CD1c-positive myeloid dendritic cell (primary cell): Measurements from ENCODE around the gene FKBP9.
A peak's percentile ranks its signal among the peaks of the same experiment; 100 is the strongest.
"Not testable (repeated sequence)": the region's sequence is repeated elsewhere in the genome, so short reads cannot be mapped to it uniquely, and the experiment has no call there.

Source experiments
- DNase-seq: peaks from one replicate; pipeline ENCODE4 v3.0.0-alpha.2; 2016; ENCODE audit errors: extremely low spot score

FKBP9 gene, protein sequence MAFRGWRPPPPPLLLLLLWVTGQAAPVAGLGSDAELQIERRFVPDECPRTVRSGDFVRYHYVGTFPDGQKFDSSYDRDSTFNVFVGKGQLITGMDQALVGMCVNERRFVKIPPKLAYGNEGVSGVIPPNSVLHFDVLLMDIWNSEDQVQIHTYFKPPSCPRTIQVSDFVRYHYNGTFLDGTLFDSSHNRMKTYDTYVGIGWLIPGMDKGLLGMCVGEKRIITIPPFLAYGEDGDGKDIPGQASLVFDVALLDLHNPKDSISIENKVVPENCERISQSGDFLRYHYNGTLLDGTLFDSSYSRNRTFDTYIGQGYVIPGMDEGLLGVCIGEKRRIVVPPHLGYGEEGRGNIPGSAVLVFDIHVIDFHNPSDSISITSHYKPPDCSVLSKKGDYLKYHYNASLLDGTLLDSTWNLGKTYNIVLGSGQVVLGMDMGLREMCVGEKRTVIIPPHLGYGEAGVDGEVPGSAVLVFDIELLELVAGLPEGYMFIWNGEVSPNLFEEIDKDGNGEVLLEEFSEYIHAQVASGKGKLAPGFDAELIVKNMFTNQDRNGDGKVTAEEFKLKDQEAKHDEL

DNA sequence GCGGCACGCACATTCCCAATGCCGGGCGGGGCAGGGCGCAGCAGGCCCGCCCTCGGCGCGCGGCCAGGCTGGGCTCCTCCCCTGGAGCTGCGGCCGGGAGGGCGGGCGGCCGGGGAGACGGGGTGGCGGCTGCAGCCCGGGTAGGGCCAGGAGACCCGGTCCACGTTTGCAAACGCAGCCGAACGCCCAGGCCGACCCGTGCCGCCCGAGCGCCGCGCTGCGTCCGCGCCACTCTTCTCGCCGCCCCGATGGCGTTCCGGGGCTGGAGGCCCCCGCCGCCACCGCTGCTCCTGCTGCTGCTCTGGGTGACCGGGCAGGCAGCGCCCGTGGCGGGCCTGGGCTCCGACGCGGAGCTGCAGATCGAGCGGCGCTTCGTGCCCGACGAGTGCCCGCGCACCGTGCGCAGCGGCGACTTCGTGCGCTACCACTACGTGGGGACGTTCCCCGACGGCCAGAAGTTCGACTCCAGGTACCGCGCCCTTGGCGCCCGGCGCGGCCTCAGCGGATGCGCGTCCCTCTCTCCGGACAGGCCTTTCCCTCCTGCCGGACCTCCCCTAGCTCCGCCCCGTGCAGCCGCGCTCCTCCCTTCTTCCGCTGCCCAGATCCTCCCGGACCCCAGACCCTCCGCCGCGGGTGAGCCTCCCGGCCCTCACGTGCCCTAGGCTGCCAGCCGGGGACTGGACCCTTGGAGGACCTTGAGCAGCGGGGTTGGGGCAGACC, at the start of gene FKBP9:
Gene FKBP9, plus strand, starts transcription at position 115 of the 720 bp plus-strand sequence. Its CDS starts 134 bp downstream, at position 249.
- DNase-seq: peak; percentile 38

DNA sequence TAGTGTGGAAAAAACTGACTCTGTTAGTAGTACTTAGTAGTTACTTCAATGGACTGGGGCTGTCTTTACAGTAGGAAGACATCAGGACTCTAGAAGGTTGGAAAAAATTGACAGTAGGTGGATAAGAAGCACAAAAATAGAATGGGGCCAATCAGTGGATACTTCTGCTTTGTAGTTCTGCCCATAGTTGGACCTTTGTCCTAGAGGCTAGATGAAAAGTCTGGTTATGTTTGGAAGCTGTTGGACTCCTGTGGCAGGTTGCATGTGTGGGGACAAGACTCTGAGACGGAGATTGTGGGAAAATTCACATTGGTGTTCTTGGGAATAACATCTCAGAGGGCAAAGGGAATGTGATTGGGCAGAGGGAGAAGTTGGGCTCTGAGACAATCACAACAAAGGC, 47.0 kb upstream of the FKBP9 start:
- no peak for DNase-seq

DNA sequence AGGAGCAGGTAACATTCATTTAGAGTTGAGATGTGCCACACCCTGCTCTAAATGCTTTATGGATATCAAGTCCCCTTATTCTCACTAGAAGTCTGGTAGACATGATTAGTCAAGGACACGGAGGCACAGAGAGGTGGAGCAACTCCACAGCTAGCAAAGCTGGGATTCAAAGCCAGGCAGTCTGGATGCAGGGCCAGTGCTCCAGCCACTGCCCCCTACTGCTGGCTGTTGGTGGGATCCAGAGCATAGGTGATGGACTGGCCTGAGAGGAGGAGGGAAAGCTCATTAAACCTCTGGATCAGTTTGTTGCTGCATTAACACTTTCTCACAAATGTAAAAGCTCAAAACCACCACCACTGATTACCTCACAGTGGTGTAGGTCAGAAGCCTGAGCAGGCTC, 43.1 kb upstream of the FKBP9 start:
- no peak for DNase-seq

DNA sequence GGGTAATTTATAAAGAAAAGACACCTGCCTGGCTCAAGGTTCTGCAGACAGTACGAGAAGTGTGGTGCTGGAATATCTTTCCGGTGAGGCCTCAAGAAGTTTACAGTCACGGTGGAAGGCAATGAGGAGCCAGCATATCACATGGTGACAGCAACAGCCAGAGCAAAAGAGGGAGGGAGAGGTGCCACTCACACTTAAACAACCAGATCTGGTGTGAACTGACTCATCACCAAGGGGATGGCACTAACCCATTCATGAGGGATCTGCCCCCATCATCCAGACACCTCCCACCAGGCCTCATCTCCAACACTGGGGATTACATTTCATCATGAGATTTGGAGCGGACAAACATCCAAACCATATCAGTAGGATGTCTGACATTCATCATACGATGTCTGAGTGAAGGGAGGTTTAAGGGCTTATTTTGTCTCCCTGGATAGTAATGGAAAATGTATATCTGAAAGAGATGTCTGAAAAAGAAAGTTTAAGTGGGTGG, 42.2 kb upstream of the FKBP9 start:
- no peak for DNase-seq

DNA sequence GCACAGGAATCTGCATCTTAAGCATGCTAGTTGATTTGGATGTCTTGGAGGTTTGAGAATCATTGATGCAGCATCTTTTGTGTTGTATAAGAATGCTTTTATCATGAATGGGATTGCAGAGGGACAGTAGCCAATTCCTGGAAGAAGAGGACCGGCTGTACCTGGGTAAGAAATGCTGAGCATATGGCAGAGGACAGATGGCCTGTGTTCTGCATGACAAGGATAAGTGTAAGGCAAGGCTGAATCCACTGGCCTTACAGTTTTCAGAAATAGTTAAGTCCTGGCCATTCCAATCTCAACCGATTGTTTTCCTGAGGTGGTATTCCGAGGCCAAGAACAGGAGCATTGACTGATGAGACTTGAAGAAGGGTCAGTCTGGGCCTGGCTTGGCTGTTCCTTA, 41.2 kb upstream of the FKBP9 start:
- DNase-seq: no peak

DNA sequence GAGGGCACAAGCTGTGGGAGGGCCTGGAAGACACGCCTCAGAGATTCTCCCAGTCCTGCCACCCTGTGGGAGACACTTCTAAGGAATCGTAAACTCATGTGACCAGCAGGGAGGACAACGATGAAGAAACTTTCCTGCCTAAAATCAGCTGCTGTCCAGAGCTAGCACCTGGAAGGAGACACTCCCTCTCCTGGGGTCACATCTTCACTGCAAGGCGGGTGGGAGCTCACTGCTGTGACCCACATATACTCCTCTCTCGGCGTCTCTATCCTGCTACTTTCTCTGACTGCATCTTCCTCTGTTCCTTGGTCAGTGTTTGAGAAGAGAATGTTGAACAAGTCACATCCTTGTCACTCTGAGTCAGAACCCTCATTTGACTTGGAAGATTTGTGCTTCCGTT, 40.2 kb upstream of the FKBP9 start:
- not testable (repeated sequence) for DNase-seq

DNA sequence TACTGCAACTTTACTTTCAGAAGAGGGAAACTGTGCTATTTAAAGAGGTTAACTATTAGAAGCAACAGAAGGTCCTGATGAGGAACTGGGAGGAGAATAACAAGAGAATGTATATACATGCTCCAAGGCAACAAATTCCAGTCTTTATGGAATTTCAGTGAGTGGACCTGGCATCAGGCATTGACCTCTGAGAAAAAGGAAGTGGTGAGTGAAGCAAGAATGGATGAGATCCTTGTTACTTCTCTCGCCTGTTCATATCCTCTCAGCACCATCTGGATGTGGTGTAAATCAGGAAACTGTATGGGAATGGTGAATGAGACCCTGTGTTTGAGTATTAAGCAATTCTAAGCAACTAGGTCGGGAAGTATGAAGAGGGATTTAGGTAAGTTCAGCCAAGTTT, 35.3 kb upstream of the FKBP9 start:
- peak; percentile 50 for DNase-seq

DNA sequence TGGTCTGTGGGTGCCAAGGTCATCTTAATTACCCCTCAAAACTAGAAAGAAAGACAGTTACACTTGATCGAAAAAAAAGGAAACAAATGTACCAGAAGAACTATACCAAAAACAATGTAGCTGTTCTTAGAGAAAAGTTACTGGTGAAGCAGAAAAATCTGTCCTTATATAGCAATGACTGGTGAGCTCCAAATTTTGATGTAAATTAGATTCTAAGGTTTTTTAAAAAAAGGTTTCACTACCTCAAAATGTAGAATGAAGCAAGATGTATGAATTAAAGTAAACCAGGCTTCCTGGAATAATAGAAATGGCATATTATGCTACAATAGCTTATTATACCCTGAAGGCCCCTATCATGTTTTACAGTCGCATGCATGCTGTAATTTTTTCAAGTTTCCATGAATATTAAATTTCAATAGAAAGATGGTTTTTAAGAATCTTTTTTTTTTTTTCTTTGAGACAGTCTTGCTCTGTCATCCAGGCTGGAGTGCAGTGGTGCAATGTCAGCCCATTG, 28.4 kb upstream of the FKBP9 start:
- DNase-seq: no peak

DNA sequence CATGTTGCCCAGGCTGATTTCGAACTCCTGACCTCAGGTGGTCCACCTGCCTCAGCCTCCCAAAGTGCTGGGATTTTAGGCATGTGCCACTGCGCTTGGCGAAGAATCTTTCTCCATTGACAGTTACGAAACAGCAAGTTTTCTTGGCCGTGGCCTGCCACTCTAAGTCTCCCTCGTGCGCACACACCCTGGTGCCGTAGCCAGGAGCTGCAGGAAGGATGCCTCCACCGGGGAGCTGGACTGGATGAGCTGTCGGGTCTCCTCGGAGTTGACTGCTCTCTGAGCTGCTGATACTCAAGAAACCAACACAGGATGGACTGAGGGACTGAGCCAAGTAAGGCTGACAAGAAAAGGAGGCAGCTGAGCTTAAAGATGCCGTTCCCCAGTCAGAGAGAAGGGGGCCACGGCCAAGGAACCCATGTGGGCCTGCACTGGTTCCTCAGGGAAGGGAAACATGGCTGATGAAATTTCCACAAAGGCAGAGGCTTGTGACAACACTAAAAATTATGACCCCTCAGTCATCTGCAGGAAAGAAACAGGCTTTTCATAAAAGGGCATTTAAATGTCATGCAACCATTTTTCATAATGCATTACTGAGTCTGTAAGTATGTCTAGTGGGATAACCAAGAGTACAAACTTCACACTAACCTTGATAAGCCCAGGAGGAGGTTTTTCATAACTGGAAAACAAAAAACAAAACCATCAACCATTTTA, 27.7 kb upstream of the FKBP9 start:
- no peak for DNase-seq

DNA sequence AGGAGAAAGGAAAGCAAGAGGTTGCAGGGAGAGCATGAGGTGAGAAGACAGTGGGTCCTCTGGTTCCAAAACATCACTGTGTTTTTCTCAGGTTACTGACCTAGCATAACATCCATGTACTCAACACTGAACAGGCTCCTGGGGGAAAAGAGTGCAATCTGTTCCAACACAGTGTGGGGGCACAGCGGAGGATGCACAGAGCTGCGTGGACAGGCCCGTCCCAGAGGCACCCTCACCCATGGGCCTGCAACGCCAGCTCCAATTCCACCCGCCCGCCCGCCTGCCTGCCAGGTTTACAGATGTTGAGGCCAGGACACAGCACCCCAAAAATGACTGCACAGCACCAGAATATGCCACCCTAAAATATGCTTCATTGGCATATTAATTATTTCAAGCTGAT, 26.9 kb upstream of the FKBP9 start:
- DNase-seq: no peak

DNA sequence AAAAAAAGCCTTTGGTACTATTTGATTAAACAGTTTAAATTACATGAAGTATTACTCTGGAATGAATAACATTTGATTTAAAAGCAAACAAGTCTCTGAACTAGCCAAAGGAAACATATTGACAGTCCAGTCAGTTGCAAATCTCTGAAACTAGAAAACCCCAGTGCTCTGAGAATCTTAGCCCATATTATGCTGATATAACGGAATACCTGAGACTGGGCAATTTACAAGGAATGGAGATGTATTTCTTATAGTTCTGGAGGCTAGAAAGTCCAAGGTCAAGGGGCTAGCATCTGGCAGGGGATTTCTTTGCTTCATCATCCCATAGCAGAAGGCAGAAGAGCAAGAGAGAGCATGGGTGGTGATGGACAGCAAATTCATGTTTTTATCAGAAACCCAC, 21.7 kb upstream of the FKBP9 start:
- DNase-seq: no peak

DNA sequence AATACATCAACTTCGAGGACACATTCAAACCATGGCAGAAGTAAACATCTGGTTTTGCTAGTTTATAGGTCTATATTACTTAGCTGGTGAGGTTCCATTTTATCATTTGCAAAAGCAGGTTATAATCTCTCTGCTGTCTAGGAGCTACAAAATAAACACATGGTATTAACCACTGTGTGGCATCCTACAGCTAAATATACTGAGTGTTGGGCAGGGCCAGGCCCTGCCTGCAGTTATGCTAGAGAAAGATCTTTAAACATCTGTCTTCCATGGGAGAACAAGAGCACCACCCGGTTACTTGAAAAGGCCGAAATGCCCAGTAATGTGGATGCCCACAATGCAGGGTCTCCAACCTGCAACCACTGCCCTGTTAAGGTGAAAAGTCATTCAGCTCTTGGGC, 20.6 kb upstream of the FKBP9 start:
- DNase-seq: no peak

DNA sequence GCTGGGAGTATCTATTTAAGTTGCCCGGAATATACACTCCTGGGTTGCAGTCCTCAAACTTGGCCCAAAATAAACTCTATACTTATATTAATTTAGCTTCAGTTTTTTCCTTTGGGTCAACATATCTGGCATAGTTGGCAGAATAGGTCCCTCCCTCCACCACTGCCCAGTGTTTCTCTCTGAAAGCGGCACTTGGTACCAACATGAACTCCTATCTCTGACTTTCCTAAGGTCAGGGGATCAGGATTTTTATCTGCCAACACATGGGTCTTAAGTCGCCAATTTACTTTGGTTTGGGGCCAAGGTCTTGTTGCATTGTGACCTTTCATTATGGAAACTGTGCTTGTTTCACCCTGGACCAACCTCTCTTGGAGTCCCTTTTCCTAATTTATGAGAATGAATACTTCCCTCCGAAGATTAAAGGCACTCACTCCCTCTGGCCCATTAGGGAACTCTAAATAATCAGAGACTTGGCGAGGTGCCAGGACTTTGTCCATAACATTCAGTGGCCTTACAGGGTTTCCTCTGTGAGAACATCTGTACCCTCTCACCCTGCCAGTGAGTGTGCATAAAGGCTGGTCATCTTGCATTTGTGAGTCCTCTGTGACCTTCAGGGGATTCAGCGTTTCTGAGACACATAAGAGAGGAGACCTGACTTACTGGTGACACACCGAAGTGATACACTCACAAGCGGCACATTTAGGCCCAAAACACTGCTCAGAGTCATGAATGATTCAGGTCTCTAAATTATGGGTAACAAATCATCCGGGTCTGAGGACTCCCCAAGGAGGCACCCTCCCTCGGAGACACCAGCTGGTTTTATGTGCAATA, 19.7 kb upstream of the FKBP9 start:
- DNase-seq: peak; percentile 7

DNA sequence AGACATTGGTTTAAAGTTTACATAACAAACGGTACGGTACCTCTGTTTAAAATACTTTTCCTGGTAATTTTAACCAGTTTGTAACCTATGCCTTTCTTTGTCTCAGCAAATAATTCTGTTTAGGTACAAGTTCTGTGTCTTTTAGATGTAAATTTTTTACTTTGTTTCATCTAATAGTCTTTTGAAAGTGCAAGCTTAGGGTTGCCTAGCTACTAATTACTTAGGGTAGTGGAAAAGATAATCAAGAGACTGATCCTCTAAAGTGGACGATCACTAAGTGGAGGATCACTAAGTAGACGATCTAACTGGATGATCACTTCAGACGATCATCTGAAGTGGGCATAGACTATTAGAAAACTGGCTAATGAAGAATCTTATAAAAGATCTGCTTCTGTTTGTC, 16.1 kb upstream of the FKBP9 start:
- DNase-seq: no peak

DNA sequence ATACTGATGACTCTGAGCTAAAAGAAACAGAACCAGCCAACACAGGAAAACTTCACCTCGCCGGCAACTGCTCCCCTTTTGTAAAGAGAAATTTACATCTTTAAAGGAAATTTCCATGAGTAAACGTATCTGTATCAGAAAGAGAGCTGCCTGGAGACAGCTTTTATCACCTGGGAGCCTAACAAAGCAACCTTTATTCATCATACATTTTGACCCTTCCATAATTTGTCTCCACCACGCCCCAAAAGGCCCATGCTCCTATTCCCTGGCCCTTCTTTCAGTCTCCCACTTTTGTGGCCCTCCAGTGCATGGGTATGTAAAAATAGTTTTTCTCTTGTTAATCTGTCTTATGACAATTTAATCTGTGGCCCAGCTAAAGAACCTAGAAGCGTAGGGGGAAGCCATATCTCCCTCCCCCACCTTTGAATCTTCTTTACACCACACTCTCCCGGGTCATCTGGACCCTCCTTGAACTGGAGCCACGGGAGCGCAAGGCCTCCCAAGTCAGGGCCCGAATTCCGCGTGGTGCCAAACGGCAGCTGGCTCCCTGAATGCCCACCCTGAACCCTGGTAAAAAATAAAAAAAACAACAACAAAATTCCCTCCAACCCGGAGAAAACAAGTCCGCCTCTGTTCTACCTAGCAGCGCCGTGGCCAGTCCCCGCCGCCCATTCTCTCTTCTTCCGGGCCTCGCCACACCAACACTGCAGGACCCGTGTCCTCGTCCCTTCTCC, 15.4 kb upstream of the FKBP9 start:
- DNase-seq: no peak

DNA sequence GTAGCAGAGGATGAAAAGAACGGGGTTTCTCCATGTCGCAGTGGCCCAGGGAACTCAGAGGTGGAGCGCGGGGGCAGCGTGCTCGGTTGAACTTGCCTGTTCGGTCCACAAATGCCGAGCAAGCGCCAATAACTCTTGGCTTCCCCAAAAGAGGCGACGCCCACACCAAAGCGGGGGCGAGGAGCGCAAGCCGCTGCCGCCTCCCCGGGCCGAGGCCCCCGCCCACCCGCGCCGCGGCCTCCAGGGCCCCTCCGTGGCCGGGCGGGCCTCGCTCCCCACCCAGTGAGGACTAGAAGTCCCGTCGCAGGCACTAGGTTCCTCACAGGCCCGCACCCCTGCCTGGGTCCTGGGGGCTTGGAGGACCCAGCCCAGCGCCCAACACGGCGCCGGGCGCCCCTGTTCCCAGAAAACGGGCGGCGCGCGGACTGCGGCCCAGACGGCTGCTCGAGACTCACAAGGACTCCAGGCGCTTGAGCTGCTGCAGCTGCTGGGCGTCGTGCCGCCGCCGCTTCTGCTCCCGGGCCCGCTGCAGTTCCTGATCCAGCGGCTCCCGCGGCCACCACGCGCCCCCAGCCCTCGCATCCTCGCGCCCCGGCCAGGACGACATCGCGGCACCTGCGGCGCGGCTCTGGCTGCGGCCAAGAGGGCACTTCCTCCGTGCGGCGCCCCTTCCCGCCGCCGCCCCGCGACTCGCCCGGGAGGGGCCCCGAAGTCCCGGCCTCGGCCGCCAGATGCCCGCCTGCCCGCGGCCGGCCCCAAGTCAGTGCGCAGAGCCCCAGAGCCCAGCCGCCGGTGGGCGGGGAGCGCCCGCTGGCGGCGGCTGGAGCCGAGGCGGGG, 14.6 kb upstream of the FKBP9 start:
- peak; percentile 88 for DNase-seq

DNA sequence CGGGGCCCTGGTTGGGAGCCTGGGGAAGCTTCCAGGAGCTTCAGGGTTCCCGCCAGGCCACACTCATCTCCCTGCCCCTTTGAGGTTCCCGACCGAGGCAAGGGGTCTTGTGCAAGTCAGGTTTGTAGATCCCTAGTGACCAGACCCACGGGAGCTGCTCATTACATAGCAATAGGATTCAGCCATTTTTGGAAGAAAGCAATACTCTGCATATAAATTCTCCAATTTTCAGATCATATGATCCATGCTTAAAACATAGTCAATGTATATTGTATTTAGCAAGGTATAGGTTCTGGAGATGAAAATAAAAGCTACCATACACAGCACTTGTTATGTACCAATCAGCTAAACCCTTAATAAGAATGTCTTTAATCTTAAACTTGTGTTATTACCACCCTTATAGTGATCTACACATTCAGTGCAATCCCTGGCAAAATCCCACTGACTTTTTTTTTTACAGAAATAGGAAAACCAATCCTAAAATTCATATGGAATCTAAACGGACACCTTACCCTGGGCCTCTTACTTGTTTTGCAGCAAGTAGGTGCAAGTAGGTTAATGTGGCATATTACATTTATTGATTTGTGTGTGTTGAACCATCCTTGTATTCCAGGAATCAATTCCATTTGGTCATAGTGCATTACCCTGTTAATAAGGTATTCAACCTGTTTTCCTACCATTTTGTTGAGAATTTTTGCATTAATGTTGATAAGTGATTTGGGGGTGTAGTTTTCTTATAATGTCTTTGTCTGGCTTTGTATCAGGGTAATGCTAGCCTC, 13.8 kb upstream of the FKBP9 start:
- DNase-seq: no peak

DNA sequence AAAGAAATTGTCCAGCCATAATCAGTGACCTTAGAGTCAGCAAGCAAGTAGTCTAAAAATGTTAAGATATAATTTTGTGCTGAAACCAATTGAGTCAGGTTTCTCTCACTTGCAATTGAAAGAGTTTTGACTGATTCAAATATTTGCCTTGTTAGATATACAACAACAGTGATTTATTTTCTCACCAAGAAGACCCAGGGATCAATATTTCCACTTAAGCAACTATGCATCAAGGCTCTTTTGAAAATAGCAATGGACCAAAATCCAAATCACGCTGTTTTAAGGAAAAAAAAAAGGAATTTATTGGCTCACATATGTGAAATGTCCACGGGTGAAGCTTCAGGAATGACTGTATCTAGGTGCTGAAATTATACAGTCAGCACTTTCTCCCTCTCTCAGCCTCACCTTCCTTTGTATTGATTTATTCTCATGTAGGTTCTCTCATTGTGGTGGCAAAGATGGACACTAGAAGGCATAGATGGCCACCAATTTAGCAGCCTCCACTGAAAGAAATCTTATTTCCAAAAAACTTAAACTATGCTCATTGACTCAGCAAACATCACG, 9.7 kb upstream of the FKBP9 start:
- no peak for DNase-seq
